Coronary artery (tissue), 2 donors: ENCODE results near the gene RBM33.

Source experiments
- DNase-seq: peaks from one replicate; pipeline ENCODE4 v3.0.0-alpha.2; 2017; ENCODE audit warnings: low spot score
- H3K27ac ChIP-seq, 2 donors: fragments of 200-600 bp; sonication (generic); one replicate each; pipeline ENCODE4 v1.5.1; 2016 to 2019
- H3K4me3 ChIP-seq: fragments of 200-600 bp; sonication (generic); 2 replicates; pipeline ENCODE4 v1.5.1; 2016; ENCODE audit warnings: mild to moderate bottlenecking, moderate library complexity
- CTCF ChIP-seq: fragments of 200-600 bp; sonication (generic); IDR thresholded peaks from one replicate; pipeline ENCODE4 v1.5.1; 2019; ENCODE audit warnings: antibody characterized with exemption

RBM33 gene

GRCh38 chr7:155806096-155806871 is 161.8 kb downstream of the RBM33 start:
- no peak for TF ChIP-seq CTCF
- peak overlapping the region; percentile 55 for H3K4me3 ChIP-seq
- no peak overlapping the region for H3K27ac ChIP-seq
- DNase-seq = no peak

GRCh38 chr7:155807065-155807671 is 162.7 kb downstream of the RBM33 start:
- no peak for TF ChIP-seq CTCF
- DNase-seq = no peak
- Histone ChIP-seq H3K27ac (no peak overlapping the region), H3K4me3 (no peak overlapping the region)

GRCh38 chr7:155807789-155808548 is 163.5 kb downstream of the RBM33 start:
- Histone ChIP-seq H3K27ac (no peak overlapping the region), H3K4me3 (peak overlapping the region; percentile 57)
- no peak for DNase-seq

GRCh38 chr7:155808549-155809331 is 164.3 kb downstream of the RBM33 start:
- no peak for TF ChIP-seq CTCF
- Histone ChIP-seq H3K27ac (no peak overlapping the region), H3K4me3 (peak overlapping the region; percentile 57)
- DNase-seq = no peak

More at GRCh38 chr7:155807789-155808548, 163.5 kb downstream of the RBM33 start:
- TF ChIP-seq CTCF = no peak

GRCh38 chr7:155809332-155809946 is 165.0 kb downstream of the RBM33 start:
- Histone ChIP-seq H3K4me3 (peak overlapping the region; percentile 57), H3K27ac (no peak overlapping the region)
- no peak for DNase-seq
- no peak for TF ChIP-seq CTCF
